Measurements from ENCODE around the gene TMPRSS3.

TMPRSS3 gene

GRCh38 chr21:42362198-42362597 lies 33.7 kb downstream of the TMPRSS3 start:
- no peak for DNase-seq (ENCODE audit: extremely low spot score)
- TF ChIP-seq CTCF (IDR thresholded peaks at IDR 0.05; ENCODE audit: control extremely low read depth, extremely low read depth, low read depth, missing control alignments): no peak
- ChIA-PET CTCF (interaction anchor here (0.9 to 1.8 kb wide), 2 partner anchors 20 to 24 kb away, joined by 3 to 4 read pairs; no protein-coding TSS in a partner anchor), POLR2A (no interaction called here)

DNA sequence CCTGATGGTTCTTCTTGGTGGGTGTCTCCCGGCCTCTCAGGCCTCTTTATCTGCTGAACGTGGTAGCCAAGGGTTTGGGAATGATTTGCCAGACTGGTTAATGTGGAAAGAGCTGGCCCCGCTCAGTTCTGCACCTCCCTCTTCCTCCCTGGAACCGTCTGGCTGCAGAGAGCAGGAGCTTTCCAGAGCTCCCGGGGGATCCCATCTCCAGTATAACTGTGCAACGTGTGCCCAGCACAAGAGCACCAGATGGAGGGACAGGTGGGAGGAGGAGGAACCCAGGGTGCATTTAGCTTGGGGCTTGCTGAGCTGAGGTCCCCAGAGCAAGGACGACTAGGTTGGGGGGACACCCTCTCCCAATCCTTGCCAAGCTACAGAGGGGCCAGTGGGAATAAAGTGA lies 34.6 kb downstream of the TMPRSS3 start:
- POLR2A ChIA-PET: no interaction called here
- DNase-seq (ENCODE audit: extremely low spot score): no peak
- CTCF ChIA-PET: interaction anchor here (0.9 to 1.8 kb wide), 8 partner anchors 12 to 103 kb away, joined by 3 to 8 read pairs (median 4); partner anchors contain the start of gene UBASH3A
- TF ChIP-seq CTCF (IDR thresholded peaks at IDR 0.05; ENCODE audit: control extremely low read depth, extremely low read depth, low read depth, missing control alignments): no peak

DNA sequence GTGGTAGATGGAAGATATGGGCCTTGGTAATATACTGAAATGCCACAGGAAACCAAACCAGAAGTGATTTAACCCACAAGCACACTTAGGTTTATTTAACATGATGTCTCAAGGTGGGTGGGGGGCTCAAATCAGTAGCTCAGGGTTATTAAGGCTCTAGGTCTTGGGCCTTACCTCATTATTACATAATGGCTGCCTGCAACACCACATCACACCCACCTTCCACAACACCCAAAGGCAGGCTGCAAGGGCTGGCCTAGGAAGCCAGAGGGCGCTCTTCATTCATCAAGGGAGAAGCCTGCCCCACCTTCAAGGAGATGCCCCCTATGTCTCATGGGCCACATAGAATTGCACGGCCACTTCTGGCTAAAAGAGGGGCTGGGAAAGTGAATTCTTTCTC lies 35.5 kb downstream of the TMPRSS3 start:
- no peak for DNase-seq (ENCODE audit: extremely low spot score)
- ChIA-PET CTCF (interaction anchor here (0.9 to 1.7 kb wide), 6 partner anchors 11 to 102 kb away, joined by 3 to 8 read pairs (median 4); partner anchors contain the start of gene UBASH3A), POLR2A (no interaction called here)
- no peak for TF ChIP-seq CTCF (IDR thresholded peaks at IDR 0.05; ENCODE audit: control extremely low read depth, extremely low read depth, low read depth, missing control alignments)

- DNase-seq (ENCODE audit: extremely low spot score): no peak
- POLR2A ChIA-PET: no interaction called here
- TF ChIP-seq CTCF (IDR thresholded peaks at IDR 0.05; ENCODE audit: control extremely low read depth, extremely low read depth, low read depth, missing control alignments): no peak
- CTCF ChIA-PET: interaction anchor here (1.7 kb wide), 1 partner anchor 63 kb away, joined by 3 read pairs; no protein-coding TSS in a partner anchor
Observed at GRCh38 chr21:42358937-42359336, 36.9 kb downstream of the TMPRSS3 start.

DNA sequence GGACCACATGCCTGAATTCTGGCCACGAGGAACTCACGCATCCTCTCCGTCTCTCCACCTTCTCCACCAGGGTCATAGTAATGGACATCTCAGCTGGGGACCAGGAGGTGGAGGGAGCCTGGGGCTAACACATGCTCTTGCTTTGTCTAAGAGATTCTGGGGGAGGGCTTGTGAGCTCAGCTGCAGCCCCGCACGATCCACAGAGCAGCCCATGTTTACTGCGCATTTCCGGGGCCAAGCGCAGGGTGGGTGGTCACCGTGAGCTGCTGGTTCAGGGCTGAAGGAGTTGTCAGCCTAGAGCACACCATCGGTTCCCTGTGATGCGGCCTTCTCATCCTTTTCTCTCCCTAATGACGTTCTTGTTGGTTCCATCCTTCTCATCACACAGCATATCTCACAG lies 37.6 kb downstream of the TMPRSS3 start:
- ChIA-PET POLR2A (no interaction called here), CTCF (interaction anchor here (1.6 kb wide), 1 partner anchor 48 kb away, joined by 4 read pairs; no protein-coding TSS in a partner anchor)
- no peak for DNase-seq (ENCODE audit: extremely low spot score)
- TF ChIP-seq CTCF (IDR thresholded peaks at IDR 0.05; ENCODE audit: control extremely low read depth, extremely low read depth, low read depth, missing control alignments): no peak

DNA sequence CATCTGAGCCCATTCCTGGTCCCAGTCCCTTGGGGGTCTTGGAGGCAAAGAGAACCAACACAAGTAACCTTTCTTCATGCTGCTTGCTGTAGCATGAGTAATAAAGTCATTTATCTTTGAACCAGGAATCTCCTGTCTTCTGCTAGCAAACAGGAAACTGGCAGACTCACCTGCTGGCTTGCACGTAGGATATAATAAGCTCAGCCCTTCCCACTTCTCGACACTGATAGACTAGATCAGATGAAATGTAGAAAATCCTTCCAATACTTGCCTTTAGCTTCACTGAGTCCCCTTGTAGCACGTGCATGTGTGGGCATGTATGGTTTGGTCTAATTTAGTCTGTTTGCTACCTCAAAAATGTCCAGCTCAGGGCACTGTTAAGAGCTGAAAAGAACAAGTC lies 38.5 kb downstream of the TMPRSS3 start:
- CTCF ChIA-PET: interaction anchor here (1.5 to 2.2 kb wide), 4 partner anchors 16 to 99 kb away, joined by 3 to 8 read pairs (median 4); no protein-coding TSS in a partner anchor
- DNase-seq (ENCODE audit: extremely low spot score): no peak
- POLR2A ChIA-PET: no interaction called here
- TF ChIP-seq CTCF (IDR thresholded peaks at IDR 0.05; ENCODE audit: control extremely low read depth, extremely low read depth, low read depth, missing control alignments): no peak

Measured in GM10248 (cell line).